SK-N-SH (cell line): ENCODE measurements around the gene CNTD1.

Experiments
- ELF1 ChIP-seq: IDR thresholded peaks from 2 replicates; pipeline ENCODE4 v1.4.0; 2012
- EP300 ChIP-seq, 2 experiments: IDR thresholded peaks; 2 replicates each; pipeline versions ENCODE4 v1.4.0 to v1.6.1; 2012; ENCODE audit warnings: borderline replicate concordance in 1 of 2, low read depth in 1 of 2, low read length in 1 of 2
- EZH2phosphoT487 ChIP-seq: fragments of 200-600 bp; sonication (generic); IDR thresholded peaks from 2 replicates; pipeline ENCODE4 v1.6.1; 2017; ENCODE audit warnings: low read depth, mixed run types, mild to moderate bottlenecking, antibody characterized with exemption, moderate library complexity, borderline replicate concordance
- GATA2 ChIP-seq: sonication (generic); formaldehyde crosslinking; IDR thresholded peaks from 2 replicates; pipeline ENCODE4 v1.5.0; 2020; ENCODE audit warnings: mild to moderate bottlenecking, missing genetic modification reagents
- NFIC ChIP-seq: IDR thresholded peaks from 2 replicates; pipeline ENCODE4 v1.4.0; 2012; ENCODE audit warnings: borderline replicate concordance
- POLR2AphosphoS5 ChIP-seq: IDR thresholded peaks from 2 replicates; pipeline ENCODE4 v1.6.1; 2012; ENCODE audit warnings: low read depth, low read length
- RAD21 ChIP-seq: IDR thresholded peaks from 2 replicates; pipeline ENCODE4 v1.6.1; 2012; ENCODE audit warnings: mild to moderate bottlenecking, low read length
- SMC3 ChIP-seq: IDR thresholded peaks from 2 replicates; pipeline ENCODE4 v1.6.1; 2012; ENCODE audit warnings: low read depth, low read length, improper control_type of control experiment
- TAF1 ChIP-seq: IDR thresholded peaks from 2 replicates; pipeline ENCODE4 v1.6.1; 2012; ENCODE audit warnings: low read depth, mild to moderate bottlenecking, low read length, moderate library complexity, borderline replicate concordance
- TEAD4 ChIP-seq: IDR thresholded peaks from 2 replicates; pipeline ENCODE4 v1.4.0; 2012; ENCODE audit warnings: mild to moderate bottlenecking, borderline replicate concordance; ENCODE audit not compliant: insufficient read depth
- TF ChIP-seq, protein P1 (sequence below): fragments of 200-600 bp; sonication (generic); IDR thresholded peaks from 2 replicates; pipeline ENCODE4 v1.6.1; 2017; ENCODE audit warnings: antibody characterized with exemption, mild to moderate bottlenecking, moderate library complexity
- TF ChIP-seq, protein P2 (sequence below): fragments of 150-350 bp; IDR thresholded peaks from 2 replicates; pipeline ENCODE4 v1.6.1; 2017; ENCODE audit warnings: antibody characterized with exemption, low read length, low read depth, borderline replicate concordance
- TF ChIP-seq, protein P3 (sequence below): IDR thresholded peaks from 2 replicates; pipeline ENCODE4 v1.4.0; 2012; ENCODE audit warnings: low read depth

DNA sequence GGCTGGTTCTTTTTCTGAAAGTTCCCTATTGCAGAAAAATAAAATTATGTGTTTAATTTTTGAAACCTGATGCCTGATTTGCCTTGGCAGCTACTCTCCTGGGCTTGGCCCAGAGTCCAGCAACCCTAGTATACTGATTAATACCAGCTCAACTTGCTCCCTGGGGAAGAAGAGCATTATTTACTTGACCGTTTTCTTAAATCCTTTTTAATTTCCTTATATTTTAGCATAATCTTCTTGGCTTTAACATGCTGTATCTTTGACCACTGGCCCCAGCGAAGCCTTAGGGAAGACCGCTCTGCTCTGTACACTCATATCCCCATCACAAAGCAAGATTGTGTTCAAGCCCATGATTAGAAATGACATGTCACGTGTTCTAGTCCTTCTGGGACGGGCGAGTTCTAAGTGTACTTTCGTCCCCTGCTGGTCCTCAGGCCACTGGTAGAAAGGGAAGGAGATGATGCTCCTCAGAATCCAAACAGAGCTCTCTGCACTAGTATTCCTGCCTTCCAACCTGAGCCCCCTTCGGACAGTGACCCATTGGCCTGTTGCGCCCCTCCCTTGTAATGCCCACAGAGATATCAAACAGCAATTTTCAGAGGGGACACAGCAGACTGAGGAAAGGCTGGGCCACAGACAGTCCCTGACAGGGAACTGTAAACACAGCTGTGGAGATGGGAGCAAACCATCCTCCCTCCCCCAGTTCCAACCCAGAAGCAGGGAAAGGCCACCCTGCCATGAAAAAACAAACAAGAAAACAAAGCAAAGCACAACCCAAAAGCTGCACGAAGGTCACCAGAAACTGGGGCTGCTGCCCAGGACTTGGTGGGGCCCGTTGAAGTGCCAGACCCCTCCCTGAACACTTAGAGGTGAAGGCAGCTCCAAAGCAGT is 49.5 kb upstream of the CNTD1 start:
- TF ChIP-seq, protein P1, sequence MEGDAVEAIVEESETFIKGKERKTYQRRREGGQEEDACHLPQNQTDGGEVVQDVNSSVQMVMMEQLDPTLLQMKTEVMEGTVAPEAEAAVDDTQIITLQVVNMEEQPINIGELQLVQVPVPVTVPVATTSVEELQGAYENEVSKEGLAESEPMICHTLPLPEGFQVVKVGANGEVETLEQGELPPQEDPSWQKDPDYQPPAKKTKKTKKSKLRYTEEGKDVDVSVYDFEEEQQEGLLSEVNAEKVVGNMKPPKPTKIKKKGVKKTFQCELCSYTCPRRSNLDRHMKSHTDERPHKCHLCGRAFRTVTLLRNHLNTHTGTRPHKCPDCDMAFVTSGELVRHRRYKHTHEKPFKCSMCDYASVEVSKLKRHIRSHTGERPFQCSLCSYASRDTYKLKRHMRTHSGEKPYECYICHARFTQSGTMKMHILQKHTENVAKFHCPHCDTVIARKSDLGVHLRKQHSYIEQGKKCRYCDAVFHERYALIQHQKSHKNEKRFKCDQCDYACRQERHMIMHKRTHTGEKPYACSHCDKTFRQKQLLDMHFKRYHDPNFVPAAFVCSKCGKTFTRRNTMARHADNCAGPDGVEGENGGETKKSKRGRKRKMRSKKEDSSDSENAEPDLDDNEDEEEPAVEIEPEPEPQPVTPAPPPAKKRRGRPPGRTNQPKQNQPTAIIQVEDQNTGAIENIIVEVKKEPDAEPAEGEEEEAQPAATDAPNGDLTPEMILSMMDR = no peak
- TF ChIP-seq NFIC = no peak
- no peak for TF ChIP-seq RAD21
- TF ChIP-seq POLR2AphosphoS5 = no peak
- no peak for TF ChIP-seq SMC3
- TF ChIP-seq EP300 (IDR thresholded peaks at IDR 0.05; ENCODE audit: borderline replicate concordance in 1 of 2, low read depth in 1 of 2, low read length in 1 of 2) = no peak
- no peak for TF ChIP-seq TEAD4
- TF ChIP-seq EZH2phosphoT487 = no peak
- TF ChIP-seq, protein P2, sequence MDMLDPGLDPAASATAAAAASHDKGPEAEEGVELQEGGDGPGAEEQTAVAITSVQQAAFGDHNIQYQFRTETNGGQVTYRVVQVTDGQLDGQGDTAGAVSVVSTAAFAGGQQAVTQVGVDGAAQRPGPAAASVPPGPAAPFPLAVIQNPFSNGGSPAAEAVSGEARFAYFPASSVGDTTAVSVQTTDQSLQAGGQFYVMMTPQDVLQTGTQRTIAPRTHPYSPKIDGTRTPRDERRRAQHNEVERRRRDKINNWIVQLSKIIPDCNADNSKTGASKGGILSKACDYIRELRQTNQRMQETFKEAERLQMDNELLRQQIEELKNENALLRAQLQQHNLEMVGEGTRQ = no peak
- TF ChIP-seq GATA2 = no peak
- TF ChIP-seq, protein P3, sequence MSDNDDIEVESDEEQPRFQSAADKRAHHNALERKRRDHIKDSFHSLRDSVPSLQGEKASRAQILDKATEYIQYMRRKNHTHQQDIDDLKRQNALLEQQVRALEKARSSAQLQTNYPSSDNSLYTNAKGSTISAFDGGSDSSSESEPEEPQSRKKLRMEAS = no peak
- TF ChIP-seq TAF1 = no peak
- TF ChIP-seq ELF1 = no peak
